Smooth muscle cell (in vitro differentiated cells): ENCODE data around the gene MYH6. TPM values are rescaled to one million over a fixed set of nuclear protein-coding genes. Genes with fewer than 3 reads are reported as not detected.

ENCODE experiments used
- DNase-seq: peaks from one replicate; lab custom pipeline; 2025; ENCODE audit not compliant: unreplicated experiment; lab: John Stamatoyannopoulos, UW
- H2AFZ ChIP-seq: fragments of 200-600 bp; sonication (generic); 2 replicates; pipeline ENCODE4 v1.6.0; 2016; ENCODE audit warnings: antibody characterized with exemption, low read depth, mild to moderate bottlenecking
- H3F3A ChIP-seq: fragments of 200-600 bp; sonication (generic); 2 replicates; pipeline ENCODE4 v1.6.0; 2017; ENCODE audit warnings: antibody characterized with exemption, low read depth
- H3K27ac ChIP-seq: fragments of 200-600 bp; sonication (generic); 2 replicates; pipeline ENCODE4 v1.5.1; 2016; ENCODE audit warnings: low read depth, mild to moderate bottlenecking
- H3K27me3 ChIP-seq: fragments of 200-600 bp; sonication (generic); 2 replicates; pipeline ENCODE4 v1.6.1; 2016; ENCODE audit warnings: low read depth, mild to moderate bottlenecking
- H3K36me3 ChIP-seq: fragments of 200-600 bp; sonication (generic); 2 replicates; pipeline ENCODE4 v1.5.1; 2016; ENCODE audit warnings: low read depth
- H3K4me1 ChIP-seq: fragments of 200-600 bp; sonication (generic); 2 replicates; pipeline ENCODE4 v1.5.1; 2016; ENCODE audit warnings: low read depth
- H3K4me2 ChIP-seq: fragments of 200-600 bp; sonication (generic); 2 replicates; pipeline ENCODE4 v1.6.0; 2016; ENCODE audit warnings: mild to moderate bottlenecking
- H3K4me3 ChIP-seq: fragments of 200-600 bp; sonication (generic); 2 replicates; pipeline ENCODE4 v1.5.1; 2016; ENCODE audit warnings: mild to moderate bottlenecking
- H3K79me2 ChIP-seq: fragments of 200-600 bp; sonication (generic); 2 replicates; pipeline ENCODE4 v1.6.0; 2016; ENCODE audit warnings: low read depth, mild to moderate bottlenecking
- H3K9ac ChIP-seq: fragments of 200-600 bp; sonication (generic); 2 replicates; pipeline ENCODE4 v1.6.0; 2016; ENCODE audit warnings: low read depth
- H3K9me3 ChIP-seq: fragments of 200-600 bp; sonication (generic); replicated peaks from 2 replicates; pipeline ENCODE4 v1.5.1; 2016; ENCODE audit warnings: low read depth
- H4K20me1 ChIP-seq: fragments of 200-600 bp; sonication (generic); 2 replicates; pipeline ENCODE4 v1.6.0; 2016; ENCODE audit warnings: low read depth
- CTCF ChIP-seq: fragments of 200-600 bp; sonication (generic); IDR thresholded peaks from 2 replicates; pipeline ENCODE4 v1.5.1; 2017; ENCODE audit warnings: borderline replicate concordance, mild to moderate bottlenecking, antibody characterized with exemption; ENCODE audit not compliant: insufficient read depth, poor library complexity, severe bottlenecking
- WGBS: methylation state at CpG from one replicate; pipeline ENCODE4 v1.1.7; 2016; ENCODE audit warnings: low lambda C conversion rate; 5-methylcytosine and 5-hydroxymethylcytosine counted together
- polyA plus RNA-seq: library from polyadenylated mRNA; unstranded; fragments of >200 nt; fragmentation: Nextera tagmentation; extraction: Ambion mirVana; gene quantifications from 2 replicates; pipeline ENCODE4 v1.2.1, GENCODE V29; 2016
- total RNA-seq: library from RNA; depleted of rRNA; stranded (reverse); fragments of >200 nt; gene quantifications from 2 replicates; pipeline ENCODE4 v1.2.3, GENCODE V29; 2014

MYH6 gene
- total and polyA plus RNA-seq, 2 experiments from 2014 or later, result 0.23 TPM; not detected in 1

GRCh38 chr14:23433457-23433856 lies 25.4 kb upstream of the MYH6 start:
- Histone ChIP-seq H3K27ac (no peak overlapping the region), H3K27me3 (no peaks in the 10 kb centered on the region), H3K9ac (no peak overlapping the region), H4K20me1 (no peaks in the 10 kb centered on the region), H3F3A (no peaks in the 10 kb centered on the region), H3K4me2 (no peak overlapping the region), H2AFZ (no peak overlapping the region), H3K36me3 (no peaks in the 10 kb centered on the region), H3K79me2 (no peaks in the 10 kb centered on the region), H3K4me3 (no peak overlapping the region), H3K4me1 (peaks cover 36% of the 10 kb centered on the region), H3K9me3 (no peaks in the 10 kb centered on the region)
- DNase-seq, result no peak
- TF ChIP-seq CTCF, result no peak
- 73% methylated on average over 10 of the region's 10 CpGs for WGBS

- H3K27ac ChIP-seq, result no peak overlapping the region
- no peaks in the 10 kb centered on the region for H3K36me3 ChIP-seq
- no peaks in the 10 kb centered on the region for H3K9me3 ChIP-seq
- H3K4me1 ChIP-seq, result peaks cover 31% of the 10 kb centered on the region
- H4K20me1 ChIP-seq, result no peaks in the 10 kb centered on the region
- H3K9ac ChIP-seq, result no peak overlapping the region
- H3K4me2 ChIP-seq, result no peak overlapping the region
- H2AFZ ChIP-seq, result no peak overlapping the region
- no peaks in the 10 kb centered on the region for H3K79me2 ChIP-seq
- no peak for DNase-seq
- no peaks in the 10 kb centered on the region for H3F3A ChIP-seq
- no peak for TF ChIP-seq CTCF
- H3K4me3 ChIP-seq, result no peak overlapping the region
- WGBS, result 84% methylated on average over 10 of the region's 10 CpGs
- no peaks in the 10 kb centered on the region for H3K27me3 ChIP-seq
Measured at GRCh38 chr14:23432946-23433345, 24.9 kb upstream of the MYH6 start.

GRCh38 chr14:23432102-23432925 lies 24.2 kb upstream of the MYH6 start:
- no peaks in the 10 kb centered on the region for H3K36me3 ChIP-seq
- H3F3A ChIP-seq, result no peaks in the 10 kb centered on the region
- no peak overlapping the region for H3K4me3 ChIP-seq
- H3K9ac ChIP-seq, result no peak overlapping the region
- H3K4me2 ChIP-seq, result no peak overlapping the region
- DNase-seq, result no peak
- 89% methylated on average over 17 of the region's 17 CpGs for WGBS
- no peak overlapping the region for H2AFZ ChIP-seq
- no peak overlapping the region for H3K27ac ChIP-seq
- H4K20me1 ChIP-seq, result no peaks in the 10 kb centered on the region
- no peaks in the 10 kb centered on the region for H3K79me2 ChIP-seq
- H3K27me3 ChIP-seq, result no peaks in the 10 kb centered on the region
- peaks cover 27% of the 10 kb centered on the region for H3K4me1 ChIP-seq
- no peaks in the 10 kb centered on the region for H3K9me3 ChIP-seq
- no peak for TF ChIP-seq CTCF

DNA sequence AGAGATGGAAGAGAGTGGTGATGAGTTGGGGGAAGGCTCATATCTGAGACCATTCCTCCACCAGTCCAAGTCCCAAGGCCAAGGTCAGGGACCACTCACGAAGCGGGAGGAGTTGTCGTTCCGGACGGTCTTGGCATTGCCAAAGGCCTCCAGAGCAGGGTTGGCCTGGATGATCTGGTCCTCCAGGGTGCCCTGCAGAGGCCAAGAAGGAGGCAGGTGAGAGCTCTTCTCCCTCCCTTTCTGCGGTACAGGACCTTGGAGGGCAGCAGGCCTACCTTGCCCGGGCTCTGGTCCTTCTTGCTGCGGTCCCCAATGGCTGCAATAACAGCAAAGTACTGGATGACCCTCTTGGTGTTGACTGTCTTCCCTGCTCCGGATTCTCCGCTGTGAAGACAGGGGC lies 23.4 kb upstream of the MYH6 start:
- no peak overlapping the region for H3K27ac ChIP-seq
- 87% methylated on average over 10 of the region's 10 CpGs for WGBS

More for the DNA sequence above, 23.4 kb upstream of the MYH6 start:
- no peak for TF ChIP-seq CTCF
- Histone ChIP-seq H3F3A (no peaks in the 10 kb centered on the region), H2AFZ (no peak overlapping the region), H3K9ac (no peak overlapping the region), H4K20me1 (no peaks in the 10 kb centered on the region), H3K27me3 (no peaks in the 10 kb centered on the region), H3K4me3 (no peak overlapping the region), H3K4me1 (peaks cover 19% of the 10 kb centered on the region), H3K79me2 (no peaks in the 10 kb centered on the region), H3K9me3 (no peaks in the 10 kb centered on the region), H3K4me2 (no peak overlapping the region), H3K36me3 (no peaks in the 10 kb centered on the region)
- DNase-seq, result no peak
